Measurements from ENCODE around the gene DOK3. TPM values are rescaled to one million over a fixed set of nuclear protein-coding genes. Genes with fewer than 3 reads are reported as not detected.

Gene DOK3
- total RNA-seq, 3 donors from 2014 or later: 1.6 to 7.2 (median 6.6) TPM

DNA sequence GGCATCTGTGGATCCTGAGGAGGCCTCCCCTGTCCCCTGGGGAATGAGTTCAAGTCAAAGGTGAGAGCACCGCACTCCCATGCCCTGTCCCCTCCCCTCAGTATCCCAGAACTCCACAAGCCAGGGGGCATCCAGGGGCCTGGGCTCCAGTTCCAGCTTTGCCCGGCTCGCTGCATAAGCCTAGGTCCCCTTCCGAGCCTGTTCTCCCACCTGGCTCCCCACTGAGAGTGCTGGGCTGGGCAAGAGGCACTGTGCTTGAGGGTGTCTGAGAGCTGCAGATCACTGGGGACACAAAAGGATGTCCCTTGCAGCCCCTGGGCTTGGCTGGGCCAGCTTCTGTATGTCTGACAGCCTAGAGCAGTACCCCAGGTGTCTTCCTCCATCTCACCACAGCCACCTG lies 4.6 kb downstream of the DOK3 start:
- H3K4me1 ChIP-seq: no peaks in the 10 kb centered on the region
- H3K36me3 ChIP-seq: no peaks in the 10 kb centered on the region
- intact Hi-C loops (cut with DNase I; ENCODE audit: low total_unique reads): no loop called here
- H3K27me3 ChIP-seq: no peaks in the 10 kb centered on the region
- H3K9me3 ChIP-seq: no peaks in the 10 kb centered on the region
- DNase-seq (ENCODE audit: low spot score in 2 of 2): no peak
- no peak for TF ChIP-seq POLR2AphosphoS5 (IDR thresholded peaks at IDR 0.05)
- TF ChIP-seq POLR2A (IDR thresholded peaks at IDR 0.05): no peak
- TF ChIP-seq, protein P1, sequence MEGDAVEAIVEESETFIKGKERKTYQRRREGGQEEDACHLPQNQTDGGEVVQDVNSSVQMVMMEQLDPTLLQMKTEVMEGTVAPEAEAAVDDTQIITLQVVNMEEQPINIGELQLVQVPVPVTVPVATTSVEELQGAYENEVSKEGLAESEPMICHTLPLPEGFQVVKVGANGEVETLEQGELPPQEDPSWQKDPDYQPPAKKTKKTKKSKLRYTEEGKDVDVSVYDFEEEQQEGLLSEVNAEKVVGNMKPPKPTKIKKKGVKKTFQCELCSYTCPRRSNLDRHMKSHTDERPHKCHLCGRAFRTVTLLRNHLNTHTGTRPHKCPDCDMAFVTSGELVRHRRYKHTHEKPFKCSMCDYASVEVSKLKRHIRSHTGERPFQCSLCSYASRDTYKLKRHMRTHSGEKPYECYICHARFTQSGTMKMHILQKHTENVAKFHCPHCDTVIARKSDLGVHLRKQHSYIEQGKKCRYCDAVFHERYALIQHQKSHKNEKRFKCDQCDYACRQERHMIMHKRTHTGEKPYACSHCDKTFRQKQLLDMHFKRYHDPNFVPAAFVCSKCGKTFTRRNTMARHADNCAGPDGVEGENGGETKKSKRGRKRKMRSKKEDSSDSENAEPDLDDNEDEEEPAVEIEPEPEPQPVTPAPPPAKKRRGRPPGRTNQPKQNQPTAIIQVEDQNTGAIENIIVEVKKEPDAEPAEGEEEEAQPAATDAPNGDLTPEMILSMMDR (IDR thresholded peaks at IDR 0.05): no peak
- no peak overlapping the region for H3K4me3 ChIP-seq
- no peak overlapping the region for H3K27ac ChIP-seq

DNA sequence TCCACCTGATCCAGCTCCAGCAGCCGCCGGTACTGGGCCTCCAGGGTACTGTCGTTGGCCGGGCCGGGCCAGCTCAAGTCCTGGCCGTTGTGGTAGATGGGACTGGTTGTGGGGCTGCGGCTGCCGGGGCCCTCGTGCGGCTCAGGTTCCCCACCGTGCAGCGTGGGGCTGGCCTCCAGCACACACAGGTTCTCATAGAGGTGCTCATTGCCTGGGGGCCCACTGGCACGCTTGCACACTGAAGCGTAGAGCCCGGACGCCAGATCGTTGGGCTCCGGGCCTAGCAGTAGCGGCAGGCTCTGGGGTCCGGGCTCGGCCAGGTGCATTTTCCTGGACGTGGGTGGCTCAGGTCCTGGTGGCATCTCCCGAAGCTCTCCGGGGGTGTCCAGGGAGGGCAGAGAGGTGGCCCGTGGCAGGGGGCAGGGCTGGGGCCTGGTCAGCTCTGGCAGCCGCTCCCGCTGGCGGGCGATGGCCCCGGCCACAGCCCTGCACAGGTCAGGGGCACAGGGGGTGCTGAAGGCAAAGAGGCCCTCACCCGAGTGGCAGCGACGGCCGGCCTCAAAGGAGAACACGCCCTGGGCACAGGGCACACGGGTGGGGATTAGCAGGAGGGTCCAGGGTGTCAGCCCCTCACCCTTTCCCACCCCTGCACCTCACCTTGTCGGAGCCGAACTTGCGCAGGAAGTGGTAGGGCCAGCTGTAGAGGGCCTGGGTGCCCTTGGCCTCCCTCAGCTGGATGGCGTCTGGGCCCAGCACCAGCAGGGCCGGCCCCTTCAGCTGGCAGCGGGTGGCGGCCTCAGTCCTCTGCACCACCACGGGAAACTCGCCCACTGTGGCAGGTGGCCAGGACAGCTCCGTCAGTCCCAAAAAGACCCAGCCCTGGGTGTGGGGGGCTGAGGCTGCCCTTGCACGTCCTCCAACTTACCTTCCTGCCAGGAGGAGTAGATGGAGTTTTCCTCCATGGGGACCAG lies 5.3 kb downstream of the DOK3 start:
- Histone ChIP-seq H3K36me3 (no peaks in the 10 kb centered on the region), H3K27ac (peak overlapping the region in 1 of 2 donors; percentile 2), H3K4me3 (peak overlapping the region in 1 of 3 donors; percentile 29), H3K9me3 (no peaks in the 10 kb centered on the region), H3K4me1 (no peaks in the 10 kb centered on the region), H3K27me3 (no peaks in the 10 kb centered on the region)
- intact Hi-C loops (cut with DNase I; ENCODE audit: low total_unique reads): loop anchor here (5.0 kb wide), 1 partner anchor 102 kb away; the partner anchor contains the start of gene PFN3
- no peak for TF ChIP-seq POLR2AphosphoS5 (IDR thresholded peaks at IDR 0.05)
- TF ChIP-seq, protein P1 (IDR thresholded peaks at IDR 0.05): no peak
- no peak for TF ChIP-seq POLR2A (IDR thresholded peaks at IDR 0.05)
- no peak for DNase-seq (ENCODE audit: low spot score in 2 of 2)

DNA sequence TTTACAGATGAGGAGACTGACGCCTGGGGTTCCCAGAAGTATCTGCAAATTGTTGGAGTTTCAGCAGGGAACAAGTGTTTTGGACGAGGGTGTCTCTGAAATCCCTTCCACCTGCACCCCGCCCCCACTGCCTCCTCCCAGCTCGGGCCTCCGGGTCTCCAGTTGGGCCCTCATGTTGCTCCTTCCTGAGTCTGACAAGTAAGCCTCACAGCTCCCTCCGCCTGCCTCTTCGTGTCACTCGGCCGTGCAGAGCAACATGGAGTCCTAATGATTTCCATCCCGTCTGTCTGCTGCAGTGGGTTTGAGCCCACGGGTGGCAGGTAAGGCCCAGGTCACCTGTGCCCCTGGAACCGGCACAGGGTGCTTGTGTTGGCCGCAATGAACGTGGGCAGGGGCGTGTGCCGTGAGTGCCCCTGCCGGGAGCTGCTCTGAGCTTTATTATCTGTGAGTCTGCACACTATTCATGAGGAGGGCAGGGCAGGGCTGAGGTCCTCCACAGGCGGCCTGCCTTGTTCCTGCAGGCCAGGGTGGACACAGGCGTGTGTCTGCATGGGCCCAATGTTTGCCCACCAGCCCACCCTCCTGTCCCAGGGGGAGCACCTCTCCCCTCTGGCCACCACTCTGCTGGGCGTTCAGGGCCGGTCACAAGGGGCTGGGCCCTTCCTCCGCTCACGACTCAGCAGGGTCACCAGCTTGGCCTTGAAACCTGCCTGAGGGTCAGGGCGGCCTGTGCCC lies 6.1 kb downstream of the DOK3 start:
- TF ChIP-seq, protein P1 (IDR thresholded peaks at IDR 0.05): no peak
- TF ChIP-seq POLR2A (IDR thresholded peaks at IDR 0.05) (no peak), POLR2AphosphoS5 (IDR thresholded peaks at IDR 0.05) (no peak)
- no peak for DNase-seq (ENCODE audit: low spot score in 2 of 2)
- no peaks in the 10 kb centered on the region for H3K36me3 ChIP-seq
- H3K27me3 ChIP-seq: no peaks in the 10 kb centered on the region
- no peak overlapping the region for H3K27ac ChIP-seq
- no peaks in the 10 kb centered on the region for H3K4me1 ChIP-seq
- intact Hi-C loops (cut with DNase I; ENCODE audit: low total_unique reads): loop anchor here (5.0 kb wide), 1 partner anchor 101 kb away; the partner anchor contains the start of gene PFN3
- H3K4me3 ChIP-seq: peak overlapping the region in 1 of 3 donors; percentile 29
- H3K9me3 ChIP-seq: no peaks in the 10 kb centered on the region

DNA sequence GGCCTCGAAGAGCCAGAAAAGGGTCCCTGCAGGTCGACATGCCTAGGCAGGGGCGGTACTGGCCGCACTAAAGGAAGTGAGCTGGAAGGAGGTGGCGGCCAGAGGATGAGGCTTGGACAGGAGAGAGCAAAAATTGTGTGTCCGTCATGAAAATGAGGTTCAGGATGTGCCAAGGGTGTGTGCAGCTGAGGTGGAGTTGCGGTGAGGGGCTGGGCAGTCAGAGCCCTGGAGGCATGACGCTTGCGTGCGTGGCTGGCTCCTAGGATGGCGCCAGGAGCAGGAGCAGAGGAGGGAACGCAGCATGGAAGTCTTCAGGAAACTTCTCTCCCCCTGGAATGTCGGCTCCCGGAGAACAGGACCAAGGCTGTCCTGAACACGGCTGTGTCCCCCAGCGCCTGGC lies 6.7 kb downstream of the DOK3 start:
- Histone ChIP-seq H3K27me3 (no peaks in the 10 kb centered on the region), H3K4me3 (peak overlapping the region in 1 of 3 donors; percentile 29), H3K9me3 (no peaks in the 10 kb centered on the region), H3K27ac (no peak overlapping the region), H3K4me1 (no peaks in the 10 kb centered on the region), H3K36me3 (no peaks in the 10 kb centered on the region)
- intact Hi-C loops (cut with DNase I; ENCODE audit: low total_unique reads): loop anchor here (5.0 kb wide), 1 partner anchor 101 kb away; the partner anchor contains the start of gene PFN3
- no peak for TF ChIP-seq POLR2A (IDR thresholded peaks at IDR 0.05)
- TF ChIP-seq, protein P1 (IDR thresholded peaks at IDR 0.05): no peak
- no peak for TF ChIP-seq POLR2AphosphoS5 (IDR thresholded peaks at IDR 0.05)
- no peak for DNase-seq (ENCODE audit: low spot score in 2 of 2)
